Measurements from ENCODE around the gene ANKRD30A.
"Not testable (repeated sequence)": the region's sequence is repeated elsewhere in the genome, so short reads cannot be mapped to it uniquely, and the experiment has no call there.

ANKRD30A gene, protein sequence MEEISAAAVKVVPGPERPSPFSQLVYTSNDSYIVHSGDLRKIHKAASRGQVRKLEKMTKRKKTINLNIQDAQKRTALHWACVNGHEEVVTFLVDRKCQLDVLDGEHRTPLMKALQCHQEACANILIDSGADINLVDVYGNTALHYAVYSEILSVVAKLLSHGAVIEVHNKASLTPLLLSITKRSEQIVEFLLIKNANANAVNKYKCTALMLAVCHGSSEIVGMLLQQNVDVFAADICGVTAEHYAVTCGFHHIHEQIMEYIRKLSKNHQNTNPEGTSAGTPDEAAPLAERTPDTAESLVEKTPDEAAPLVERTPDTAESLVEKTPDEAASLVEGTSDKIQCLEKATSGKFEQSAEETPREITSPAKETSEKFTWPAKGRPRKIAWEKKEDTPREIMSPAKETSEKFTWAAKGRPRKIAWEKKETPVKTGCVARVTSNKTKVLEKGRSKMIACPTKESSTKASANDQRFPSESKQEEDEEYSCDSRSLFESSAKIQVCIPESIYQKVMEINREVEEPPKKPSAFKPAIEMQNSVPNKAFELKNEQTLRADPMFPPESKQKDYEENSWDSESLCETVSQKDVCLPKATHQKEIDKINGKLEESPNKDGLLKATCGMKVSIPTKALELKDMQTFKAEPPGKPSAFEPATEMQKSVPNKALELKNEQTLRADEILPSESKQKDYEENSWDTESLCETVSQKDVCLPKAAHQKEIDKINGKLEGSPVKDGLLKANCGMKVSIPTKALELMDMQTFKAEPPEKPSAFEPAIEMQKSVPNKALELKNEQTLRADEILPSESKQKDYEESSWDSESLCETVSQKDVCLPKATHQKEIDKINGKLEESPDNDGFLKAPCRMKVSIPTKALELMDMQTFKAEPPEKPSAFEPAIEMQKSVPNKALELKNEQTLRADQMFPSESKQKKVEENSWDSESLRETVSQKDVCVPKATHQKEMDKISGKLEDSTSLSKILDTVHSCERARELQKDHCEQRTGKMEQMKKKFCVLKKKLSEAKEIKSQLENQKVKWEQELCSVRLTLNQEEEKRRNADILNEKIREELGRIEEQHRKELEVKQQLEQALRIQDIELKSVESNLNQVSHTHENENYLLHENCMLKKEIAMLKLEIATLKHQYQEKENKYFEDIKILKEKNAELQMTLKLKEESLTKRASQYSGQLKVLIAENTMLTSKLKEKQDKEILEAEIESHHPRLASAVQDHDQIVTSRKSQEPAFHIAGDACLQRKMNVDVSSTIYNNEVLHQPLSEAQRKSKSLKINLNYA (N-terminal part only)

DNA sequence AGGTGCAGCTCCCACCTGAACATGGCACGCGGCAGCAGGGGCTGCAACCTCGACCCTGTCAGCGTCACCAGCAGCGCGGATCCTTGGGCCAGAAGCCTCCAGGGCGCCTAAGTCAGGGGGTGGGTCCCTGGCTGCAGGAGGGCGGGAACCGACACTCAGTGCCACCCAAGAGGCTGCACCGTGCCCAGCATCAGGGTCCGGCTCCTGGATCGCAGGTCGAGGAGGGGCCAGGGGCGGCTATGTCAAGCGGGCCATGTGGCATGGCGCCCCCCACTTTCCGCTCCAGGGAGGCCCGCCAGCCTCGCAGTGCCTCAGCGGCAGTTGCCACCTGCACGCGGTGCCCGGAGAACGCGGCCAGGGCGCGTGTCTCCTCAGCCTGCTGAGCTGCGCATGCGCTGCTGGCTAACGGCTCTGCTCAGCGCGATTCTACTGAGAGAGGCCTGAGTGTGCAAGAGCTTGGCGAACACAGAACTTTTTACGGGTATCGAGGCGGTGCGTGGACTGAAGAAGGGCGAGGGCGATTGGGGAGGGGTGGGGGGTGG lies at the start of gene ANKRD30A:
ANKRD30A (plus strand) TSS at position 408 of the 542 bp plus-strand sequence. CDS start 190 bp downstream, outside the sequence.
- DNase-seq (ENCODE audit: low spot score): no peak

DNA sequence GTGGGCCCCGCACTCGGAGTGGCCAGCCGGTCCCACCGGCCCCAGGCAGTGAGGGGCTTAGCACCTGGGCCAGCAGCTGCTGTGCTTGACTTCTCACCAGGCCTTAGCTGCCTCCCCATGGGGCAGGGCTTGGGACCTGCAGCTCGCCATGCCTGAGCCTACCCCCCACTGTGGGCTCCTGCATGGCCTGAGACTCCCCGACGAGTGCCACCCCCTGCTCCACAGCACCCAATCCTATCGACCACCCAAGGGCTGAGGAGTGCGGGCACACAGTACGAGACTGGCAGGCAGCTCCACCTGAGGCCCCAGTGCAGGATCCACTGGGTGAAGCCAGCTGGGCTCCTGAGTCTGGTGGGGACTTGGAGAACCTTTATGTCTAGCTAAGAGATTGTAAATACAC lies 49.3 kb upstream of the ANKRD30A start:
- not testable (repeated sequence) for DNase-seq (ENCODE audit: low spot score)

DNA sequence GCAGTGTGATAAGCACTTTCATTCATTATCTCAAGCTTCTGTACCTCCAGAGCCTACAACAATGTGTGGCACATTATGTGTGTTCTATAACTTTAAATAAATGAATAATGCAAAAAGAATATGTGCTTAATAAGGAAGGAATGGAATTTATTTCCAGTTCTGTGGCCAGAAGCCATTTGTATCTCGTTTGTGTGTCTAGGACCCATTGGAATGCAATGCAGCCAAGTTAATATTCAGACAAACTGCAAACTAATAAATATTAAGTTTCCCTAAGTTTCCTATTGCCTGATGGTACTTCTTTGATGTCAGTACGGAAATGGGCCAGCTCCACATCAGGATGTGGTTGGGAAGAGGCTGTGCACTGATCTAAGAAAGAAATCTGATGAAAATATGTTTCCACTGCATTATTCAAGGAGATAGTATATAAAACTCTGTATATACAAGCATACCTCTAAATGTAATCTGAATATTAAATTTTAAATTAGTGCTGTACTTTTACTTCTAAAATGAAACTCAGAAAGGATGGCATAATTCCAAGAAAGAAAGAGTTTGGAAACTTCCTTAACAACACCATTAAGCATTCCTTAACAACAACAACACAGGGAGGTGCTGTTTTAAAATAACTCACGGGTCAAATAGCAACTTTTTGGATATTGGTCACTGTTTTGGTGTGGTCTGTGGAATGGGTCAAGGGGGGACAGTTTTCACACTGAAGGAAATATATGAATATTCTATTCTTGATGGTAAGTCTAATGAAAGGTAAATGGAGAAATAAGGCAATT lies 29.4 kb upstream of the ANKRD30A start:
- no peak for DNase-seq (ENCODE audit: low spot score)

DNA sequence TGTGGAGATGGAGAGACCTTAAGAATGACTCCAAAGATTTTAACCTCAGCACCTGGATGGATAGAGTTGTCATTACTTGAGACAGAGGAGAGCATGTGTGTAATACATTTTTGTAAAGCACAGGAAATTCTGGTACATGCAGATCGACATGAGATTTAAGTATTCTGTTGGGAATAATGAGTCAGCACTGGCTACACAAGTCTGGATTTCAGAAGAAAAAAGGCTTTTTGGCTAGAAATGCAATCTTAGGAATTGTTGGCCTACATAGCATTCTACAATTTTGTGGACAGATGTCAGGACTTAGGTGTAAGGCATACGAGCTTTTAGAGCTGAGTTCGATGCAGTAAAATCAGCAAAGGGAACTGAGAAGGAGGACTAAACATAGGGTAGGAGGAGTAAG lies 24.1 kb upstream of the ANKRD30A start:
- no peak for DNase-seq (ENCODE audit: low spot score)

DNA sequence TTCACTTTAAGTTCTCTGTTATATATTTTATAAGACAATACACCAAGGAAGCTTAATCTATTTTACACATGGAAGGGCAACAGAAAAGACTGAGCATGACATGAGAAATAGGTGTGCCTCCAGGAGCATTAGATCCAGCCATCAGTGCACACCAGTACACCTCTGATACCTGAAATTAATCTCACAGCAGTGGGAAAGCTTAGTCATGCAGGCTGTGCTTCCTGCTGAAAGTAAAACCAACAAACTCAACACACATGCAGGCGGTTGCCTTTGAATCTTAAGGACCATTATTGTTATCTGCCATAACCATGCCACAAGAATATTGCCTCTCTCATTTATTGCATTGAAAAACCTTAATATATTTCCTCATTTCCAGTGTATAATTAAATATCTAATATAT lies 16.4 kb upstream of the ANKRD30A start:
- DNase-seq (ENCODE audit: low spot score): no peak

DNA sequence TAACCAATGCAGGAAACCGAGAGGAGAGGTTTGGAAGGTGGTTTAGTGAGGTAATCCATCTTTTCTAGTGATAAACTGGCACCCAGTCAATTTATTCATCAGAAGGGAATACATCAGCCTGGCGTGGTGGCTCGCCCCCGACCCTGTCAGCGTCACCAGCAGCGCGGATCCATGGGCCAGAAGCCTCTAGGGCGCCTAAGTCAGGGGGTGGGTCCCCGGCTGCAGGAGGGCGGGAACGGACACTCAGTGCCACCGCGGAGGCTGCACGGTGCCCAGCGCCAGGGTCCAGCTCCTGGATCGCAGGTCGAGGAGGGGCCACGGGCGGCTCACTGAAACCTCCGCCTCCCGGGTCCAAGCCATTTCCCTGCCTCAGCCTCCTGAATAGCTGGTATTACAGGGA lies 866 bp upstream of the ANKRD30A start:
- no peak for DNase-seq (ENCODE audit: low spot score)

DNA sequence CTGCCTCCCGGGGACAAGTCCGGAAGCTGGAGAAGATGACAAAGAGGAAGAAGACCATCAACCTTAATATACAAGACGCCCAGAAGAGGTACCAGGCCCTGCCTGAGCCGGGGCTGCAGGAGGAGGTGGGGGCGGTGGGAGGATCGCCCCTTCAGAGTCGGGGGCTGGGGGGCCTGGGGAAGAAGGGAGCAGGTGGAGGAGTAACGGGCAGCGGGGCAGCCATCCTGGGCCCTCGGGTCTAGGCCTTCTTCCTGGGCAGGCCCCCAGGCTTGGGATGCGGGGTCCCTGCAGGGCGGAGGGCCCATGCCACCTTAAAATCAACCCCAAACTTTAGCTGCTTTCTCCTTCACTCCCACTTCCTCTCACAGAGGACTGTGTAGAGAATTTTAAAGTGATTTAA lies 523 bp downstream of the ANKRD30A start:
- no peak for DNase-seq (ENCODE audit: low spot score)

DNA sequence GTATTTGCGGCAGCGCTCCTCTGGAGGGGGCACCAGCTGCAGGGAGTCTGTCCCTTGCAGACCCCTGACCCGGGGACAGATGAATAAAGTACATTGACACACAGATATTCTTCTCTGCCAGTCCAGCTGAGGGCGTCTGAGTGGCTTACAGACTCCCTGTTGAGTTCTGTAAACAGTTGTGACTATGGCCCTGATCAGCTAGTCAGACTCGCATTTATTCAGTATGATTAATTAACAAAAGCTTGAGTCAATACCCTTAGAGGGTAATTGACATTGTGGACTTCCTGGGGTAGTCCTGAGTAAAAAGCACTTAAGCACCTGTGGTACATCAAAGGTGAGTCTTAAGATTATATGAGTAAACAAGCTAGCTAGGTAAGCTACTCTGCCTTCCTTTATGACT lies 21.0 kb downstream of the ANKRD30A start:
- peak; percentile 9 for DNase-seq (ENCODE audit: low spot score)

DNA sequence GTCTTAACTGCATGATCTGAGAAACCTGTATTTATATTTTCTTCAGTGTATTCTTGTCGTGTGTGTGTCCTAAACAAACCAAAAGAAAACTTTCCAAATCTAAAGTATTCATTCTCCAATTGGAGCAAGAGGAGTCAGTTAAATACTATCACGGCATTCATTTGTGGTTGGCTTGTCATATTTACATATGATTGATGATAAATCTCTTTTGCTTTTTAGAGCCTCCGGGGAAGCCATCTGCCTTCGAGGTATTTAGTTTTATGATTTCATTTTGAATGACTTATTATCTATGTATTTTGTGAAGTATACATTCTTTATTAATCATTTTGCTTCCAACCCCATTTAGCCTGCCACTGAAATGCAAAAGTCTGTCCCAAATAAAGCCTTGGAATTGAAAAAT lies 37.0 kb downstream of the ANKRD30A start:
- DNase-seq (ENCODE audit: low spot score): not testable (repeated sequence)

DNA sequence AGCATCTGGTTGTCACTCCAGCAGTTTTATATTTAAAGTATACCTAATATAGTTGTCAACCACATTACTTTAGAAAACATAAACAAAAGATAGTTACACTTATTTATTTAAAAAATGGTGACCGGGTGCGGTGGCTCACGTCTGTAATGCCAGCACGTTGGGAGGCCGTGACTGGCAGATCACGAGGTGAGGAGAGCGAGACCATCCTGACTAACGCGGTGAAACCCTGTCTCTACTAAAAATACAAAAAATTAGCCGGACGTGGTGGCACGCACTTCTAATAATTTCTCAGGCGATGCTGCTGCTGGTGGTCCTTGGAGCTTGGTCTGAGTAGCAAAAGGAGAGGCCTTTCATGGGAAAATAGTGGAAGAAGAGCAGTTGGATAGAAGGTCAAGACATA lies 46.5 kb downstream of the ANKRD30A start:
- DNase-seq (ENCODE audit: low spot score): not testable (repeated sequence)

DNA sequence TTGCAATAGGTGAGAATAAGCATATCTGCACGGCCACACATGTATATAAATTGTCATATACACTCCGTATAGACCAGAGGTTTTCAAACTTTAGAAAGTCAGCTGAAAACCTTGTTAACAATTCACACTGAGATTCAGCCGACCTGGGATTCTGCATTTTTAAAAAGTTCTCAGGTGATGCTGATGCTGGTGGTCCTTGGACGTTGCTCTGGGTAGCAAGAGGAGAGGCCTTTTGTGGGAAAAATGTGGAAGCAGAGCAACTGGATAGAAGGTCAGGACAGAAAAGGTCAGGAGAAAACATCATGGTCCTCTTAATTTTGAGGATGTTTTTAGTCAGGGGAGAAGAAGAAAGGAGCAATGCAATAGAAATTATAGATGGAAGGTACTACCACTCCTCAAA lies 52.9 kb downstream of the ANKRD30A start:
- DNase-seq (ENCODE audit: low spot score): not testable (repeated sequence)

DNA sequence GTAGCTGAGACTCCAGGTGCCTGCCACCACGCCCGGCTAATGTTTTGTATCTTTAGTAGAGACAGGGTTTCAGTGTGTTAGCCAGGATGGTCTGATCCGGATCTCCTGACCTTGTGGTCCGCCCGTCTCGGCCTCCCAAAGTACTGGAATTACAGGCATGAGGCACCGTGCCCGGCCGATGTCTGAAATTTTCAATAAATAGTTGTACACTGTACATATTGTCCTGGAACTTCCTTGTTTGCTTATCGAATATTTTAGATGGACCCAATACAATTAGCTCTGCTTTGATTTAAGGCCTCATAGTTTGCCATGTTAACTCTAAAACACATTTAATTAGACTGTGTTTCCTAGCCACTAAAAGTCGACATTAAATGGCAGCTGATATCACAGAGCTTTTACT lies 57.3 kb downstream of the ANKRD30A start:
- DNase-seq (ENCODE audit: low spot score): not testable (repeated sequence)

DNA sequence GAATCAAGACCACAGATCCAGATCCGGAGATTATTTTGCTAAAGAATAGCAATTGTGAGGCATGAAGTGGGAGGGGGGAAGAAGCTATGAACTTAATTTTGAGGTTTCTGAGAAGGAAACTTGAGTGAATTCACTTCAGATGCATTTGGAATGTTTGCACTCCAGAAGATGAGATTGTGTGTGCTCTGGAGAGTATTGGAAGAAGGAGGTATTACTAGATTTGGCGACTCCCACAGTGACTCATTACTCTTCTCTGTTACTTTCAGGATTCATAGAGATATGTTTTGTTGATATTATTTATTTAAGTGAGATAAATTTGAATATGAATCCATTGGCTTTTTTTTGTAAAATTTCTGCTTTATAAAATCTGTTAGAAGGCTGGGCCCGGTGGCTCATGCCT lies 80.7 kb downstream of the ANKRD30A start:
- DNase-seq (ENCODE audit: low spot score): no peak

DNA sequence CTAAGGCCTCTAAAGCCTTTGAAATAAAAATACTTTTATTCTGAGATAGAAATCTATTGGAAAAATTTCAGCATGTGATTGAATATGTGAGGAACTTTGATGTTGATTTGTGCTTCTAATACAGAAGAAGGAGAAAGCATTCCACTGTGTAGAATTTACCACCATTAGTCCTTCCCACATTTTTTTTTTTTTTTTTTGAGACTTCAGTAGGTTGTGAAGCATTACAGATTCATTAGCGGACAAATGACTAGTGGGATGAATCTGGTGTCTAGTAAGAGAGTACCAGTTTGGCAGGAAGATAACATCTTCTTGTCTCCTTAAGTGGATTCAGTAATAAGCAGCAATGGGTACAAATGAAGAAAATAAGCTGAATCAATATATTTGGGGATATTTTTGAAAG lies 95.5 kb downstream of the ANKRD30A start:
- DNase-seq (ENCODE audit: low spot score): no peak

DNA sequence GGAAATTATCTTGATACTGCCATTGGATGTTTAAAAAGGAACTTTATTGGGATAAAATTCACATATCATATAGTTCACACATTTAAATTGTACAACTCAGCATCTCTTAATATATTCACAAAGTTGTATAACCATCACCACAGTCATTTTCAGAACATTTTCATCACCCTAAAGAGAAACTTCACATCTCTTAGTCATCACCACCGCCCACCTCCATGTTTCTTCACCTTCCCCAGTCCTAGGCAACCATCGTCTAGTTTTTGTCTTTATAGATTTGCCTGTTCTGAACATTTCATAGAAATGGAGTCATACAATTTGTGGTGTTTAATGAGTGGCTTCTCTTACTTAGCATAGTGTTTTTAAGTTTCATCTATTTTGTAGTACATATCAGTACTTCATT lies 96.6 kb downstream of the ANKRD30A start:
- no peak for DNase-seq (ENCODE audit: low spot score)

DNA sequence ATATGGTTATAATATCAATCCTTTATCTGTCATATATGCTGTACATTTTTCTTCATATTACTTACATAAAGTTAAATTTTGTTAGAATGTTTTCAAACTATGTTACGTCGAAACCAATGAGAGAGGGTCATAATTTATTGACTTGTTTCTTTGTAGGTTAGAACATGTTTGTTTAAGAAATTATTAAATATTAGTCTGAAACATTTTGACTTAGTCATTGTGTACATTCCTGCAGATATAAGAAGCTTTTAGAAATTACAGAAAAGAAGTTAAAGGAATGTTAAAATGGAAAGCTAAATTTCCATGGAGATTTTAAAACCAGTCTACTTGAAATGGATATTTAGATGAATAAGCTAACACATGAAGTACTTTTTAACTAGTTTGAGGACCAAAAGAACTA lies 99.8 kb downstream of the ANKRD30A start:
- no peak for DNase-seq (ENCODE audit: low spot score)

DNA sequence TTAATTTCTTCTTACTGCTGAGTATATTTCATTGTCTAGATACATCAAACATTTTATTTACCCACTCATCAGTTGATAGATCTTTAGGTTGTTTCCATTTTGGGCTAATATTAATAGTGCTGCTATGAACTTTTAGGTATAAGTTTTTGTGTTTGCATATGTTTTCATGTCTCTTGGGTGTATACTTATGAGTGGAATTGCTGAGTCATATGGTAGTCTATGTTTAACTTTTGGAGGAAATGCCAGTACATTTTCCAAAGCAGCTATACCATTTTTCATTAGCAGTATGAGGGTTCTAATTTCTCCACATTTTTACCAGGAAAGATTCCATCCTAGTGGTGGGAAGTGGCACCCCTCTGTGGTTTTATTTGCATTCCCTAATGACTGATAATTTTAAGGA lies 101.1 kb downstream of the ANKRD30A start:
- DNase-seq (ENCODE audit: low spot score): no peak

DNA sequence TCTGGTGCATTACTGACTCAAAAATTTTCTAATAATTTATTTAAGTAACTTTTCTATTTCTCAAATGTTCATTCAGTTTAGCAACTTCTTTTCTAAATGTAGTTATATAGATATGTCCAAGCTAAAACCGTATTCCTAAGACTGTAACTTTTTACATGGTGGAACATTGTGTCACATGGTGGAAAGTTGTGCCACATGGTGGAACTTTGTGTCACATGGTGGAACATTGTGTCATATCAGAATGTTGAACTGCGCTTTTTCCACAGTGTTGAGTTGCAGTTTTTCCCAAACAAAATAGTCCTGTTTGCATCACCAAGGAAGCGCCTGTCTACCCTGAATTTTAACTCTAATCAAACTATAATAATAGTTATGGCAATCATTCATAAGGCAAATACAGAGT lies 109.3 kb downstream of the ANKRD30A start:
- DNase-seq (ENCODE audit: low spot score): no peak

DNA sequence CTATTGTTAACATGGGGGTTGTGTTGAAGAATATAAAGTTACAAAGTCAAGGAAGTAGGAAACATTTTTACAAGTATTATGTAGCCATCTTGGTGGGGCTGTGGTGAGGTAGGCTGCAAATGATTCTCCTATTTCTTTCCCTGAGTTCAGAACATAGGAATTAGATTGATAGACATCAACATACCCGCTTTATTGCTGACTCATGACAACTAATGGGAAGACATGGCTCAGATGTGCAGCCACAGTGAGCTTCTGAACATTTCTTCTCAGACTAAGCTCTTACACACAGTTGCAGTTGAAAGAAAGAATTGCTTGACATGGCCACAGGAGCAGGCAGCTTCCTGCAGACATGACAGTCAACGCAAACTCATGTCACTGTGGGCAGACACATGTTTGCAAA lies 110.7 kb downstream of the ANKRD30A start:
- DNase-seq (ENCODE audit: low spot score): no peak

DNA sequence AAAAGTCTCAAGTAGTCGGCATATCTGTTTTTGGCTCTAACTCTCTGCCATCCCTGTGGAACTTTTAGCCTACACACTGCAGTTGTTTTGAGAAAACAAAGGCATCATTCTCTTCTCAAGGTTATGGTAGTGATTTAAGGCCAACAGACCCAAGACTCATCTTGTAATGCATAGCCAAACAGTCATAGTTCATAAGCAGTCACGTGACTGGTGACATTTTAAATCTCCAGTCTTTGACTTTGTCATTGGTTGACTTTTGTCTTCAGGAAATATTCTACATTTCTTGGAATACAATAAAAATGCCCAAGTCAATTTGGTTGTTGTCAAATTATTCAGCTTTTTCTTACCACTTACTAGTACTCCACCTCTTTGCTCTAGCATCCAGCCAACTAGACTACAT lies 114.8 kb downstream of the ANKRD30A start:
- DNase-seq (ENCODE audit: low spot score): no peak

DNA sequence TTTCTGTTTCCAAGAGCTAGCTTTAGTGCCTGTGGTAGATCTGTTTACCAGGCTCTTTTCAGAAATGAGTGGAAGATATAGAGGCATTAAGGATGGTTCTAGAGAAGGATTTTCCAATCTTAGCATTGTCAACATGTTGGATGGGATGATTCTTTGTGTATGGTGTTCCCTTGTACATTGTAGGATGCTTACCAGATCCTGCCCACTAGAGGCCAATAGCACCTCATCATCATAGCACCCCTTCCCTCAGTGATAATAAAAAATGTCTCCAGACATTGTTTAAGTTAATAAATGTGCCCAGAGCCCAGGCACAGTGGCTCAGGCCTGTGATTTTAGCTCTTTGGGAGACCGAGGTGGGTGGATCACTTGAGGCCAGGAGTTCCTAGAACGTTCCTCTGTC lies 121.2 kb downstream of the ANKRD30A start:
- DNase-seq (ENCODE audit: low spot score): no peak
